ENCODE results near the gene EOLA1. TPM values are rescaled to one million over a fixed set of nuclear protein-coding genes. Genes with fewer than 3 reads are reported as not detected.

EOLA1 gene
- polyA plus RNA-seq, 1 donor (not counting 4 experiments of a cell fraction or from before 2014, with no cell fraction given), result 9.3 TPM

GRCh38 chrX:149516604-149517003 lies 24.2 kb upstream of the EOLA1 start:
- Histone ChIP-seq H3K9me3 (ENCODE audit: control insufficient read depth, low read depth, low read length) (no peaks in the 10 kb centered on the region), H4K20me1 (ENCODE audit: control insufficient read depth, extremely low read depth, insufficient read depth, low read length) (no peaks in the 10 kb centered on the region), H3K9me1 (ENCODE audit: control insufficient read depth, extremely low read depth, insufficient read depth, low read length) (no peaks in the 10 kb centered on the region), H3K27ac (ENCODE audit: control insufficient read depth, insufficient read depth, low read length) (no peak overlapping the region), H3K4me3 (ENCODE audit: control insufficient read depth in 2 of 3, extremely low read depth in 1 of 3, insufficient read depth in 2 of 3, low read depth in 1 of 3, low read length in 3 of 3) (no peak overlapping the region), H3K79me2 (ENCODE audit: control insufficient read depth, insufficient read depth, low read length) (no peaks in the 10 kb centered on the region), H2AFZ (ENCODE audit: control insufficient read depth, low read length) (no peak overlapping the region), H3K4me1 (ENCODE audit: control insufficient read depth, extremely low read depth, insufficient read depth, low read length) (peaks cover 9% of the 10 kb centered on the region), H3K4me2 (ENCODE audit: control insufficient read depth, extremely low read depth, insufficient read depth, low read depth, low read length) (no peak overlapping the region), H3K27me3 (ENCODE audit: control insufficient read depth, extremely low read depth, insufficient read depth, low read length) (no peaks in the 10 kb centered on the region), H3K36me3 (ENCODE audit: control insufficient read depth in 2 of 2, extremely low read depth in 1 of 2, insufficient read depth in 2 of 2, low read length in 2 of 2) (no peaks in the 10 kb centered on the region), H3K9ac (ENCODE audit: control insufficient read depth, extremely low read depth, insufficient read depth, low read length) (no peak overlapping the region)
- FAIRE-seq, result no peak
- TF ChIP-seq EZH2 (IDR thresholded peaks at IDR 0.05; ENCODE audit: low read length), result no peak
- no peak for TF ChIP-seq CTCF (optimal IDR thresholded peaks at IDR 0.05 in 1 of 3, IDR thresholded peaks at IDR 0.05 in 1 of 3, conservative IDR thresholded peaks at IDR 0.05 in 1 of 3; ENCODE audit: extremely low read depth in 1 of 3, insufficient read depth in 2 of 3, low read length in 3 of 3)
- no peak for DNase-seq (ENCODE audit: low read depth, low spot score)
- dilution Hi-C loops (cut with MboI; ENCODE audit: extremely low pct_ligation_motif_present, low sequenced_read_pairs), result no loop called here

- TF ChIP-seq EZH2 (IDR thresholded peaks at IDR 0.05; ENCODE audit: low read length), result no peak
- no peaks in the 10 kb centered on the region for H3K9me1 ChIP-seq (ENCODE audit: control insufficient read depth, extremely low read depth, insufficient read depth, low read length)
- H3K9me3 ChIP-seq (ENCODE audit: control insufficient read depth, low read depth, low read length), result no peaks in the 10 kb centered on the region
- no peak overlapping the region for H2AFZ ChIP-seq (ENCODE audit: control insufficient read depth, low read length)
- no peak overlapping the region for H3K4me2 ChIP-seq (ENCODE audit: control insufficient read depth, extremely low read depth, insufficient read depth, low read depth, low read length)
- no peak overlapping the region for H3K4me3 ChIP-seq (ENCODE audit: control insufficient read depth in 2 of 3, extremely low read depth in 1 of 3, insufficient read depth in 2 of 3, low read depth in 1 of 3, low read length in 3 of 3)
- dilution Hi-C loops (cut with MboI; ENCODE audit: extremely low pct_ligation_motif_present, low sequenced_read_pairs), result no loop called here
- DNase-seq (ENCODE audit: low read depth, low spot score) (no peak), FAIRE-seq (no peak)
- H3K27me3 ChIP-seq (ENCODE audit: control insufficient read depth, extremely low read depth, insufficient read depth, low read length), result no peaks in the 10 kb centered on the region
- H3K27ac ChIP-seq (ENCODE audit: control insufficient read depth, insufficient read depth, low read length), result no peak overlapping the region
- H3K4me1 ChIP-seq (ENCODE audit: control insufficient read depth, extremely low read depth, insufficient read depth, low read length), result peaks cover 3% of the 10 kb centered on the region
- no peaks in the 10 kb centered on the region for H3K79me2 ChIP-seq (ENCODE audit: control insufficient read depth, insufficient read depth, low read length)
- H3K9ac ChIP-seq (ENCODE audit: control insufficient read depth, extremely low read depth, insufficient read depth, low read length), result no peak overlapping the region
- no peaks in the 10 kb centered on the region for H3K36me3 ChIP-seq (ENCODE audit: control insufficient read depth in 2 of 2, extremely low read depth in 1 of 2, insufficient read depth in 2 of 2, low read length in 2 of 2)
- no peaks in the 10 kb centered on the region for H4K20me1 ChIP-seq (ENCODE audit: control insufficient read depth, extremely low read depth, insufficient read depth, low read length)
Measured at GRCh38 chrX:149517308-149517707, 23.5 kb upstream of the EOLA1 start.

GRCh38 chrX:149518236-149518635 lies 22.6 kb upstream of the EOLA1 start:
- no peak for FAIRE-seq

More at GRCh38 chrX:149518236-149518635, 22.6 kb upstream of the EOLA1 start:
- no peak for DNase-seq (ENCODE audit: low read depth, low spot score)
- TF ChIP-seq CTCF (optimal IDR thresholded peaks at IDR 0.05 in 1 of 3, IDR thresholded peaks at IDR 0.05 in 1 of 3, conservative IDR thresholded peaks at IDR 0.05 in 1 of 3; ENCODE audit: extremely low read depth in 1 of 3, insufficient read depth in 2 of 3, low read length in 3 of 3) (no peak), EZH2 (IDR thresholded peaks at IDR 0.05; ENCODE audit: low read length) (no peak)
- H3K27me3 ChIP-seq (ENCODE audit: control insufficient read depth, extremely low read depth, insufficient read depth, low read length), result no peaks in the 10 kb centered on the region
- no peak overlapping the region for H3K4me3 ChIP-seq (ENCODE audit: control insufficient read depth in 2 of 3, extremely low read depth in 1 of 3, insufficient read depth in 2 of 3, low read depth in 1 of 3, low read length in 3 of 3)
- no peaks in the 10 kb centered on the region for H3K79me2 ChIP-seq (ENCODE audit: control insufficient read depth, insufficient read depth, low read length)
- no peaks in the 10 kb centered on the region for H4K20me1 ChIP-seq (ENCODE audit: control insufficient read depth, extremely low read depth, insufficient read depth, low read length)
- no peaks in the 10 kb centered on the region for H3K4me1 ChIP-seq (ENCODE audit: control insufficient read depth, extremely low read depth, insufficient read depth, low read length)
- dilution Hi-C loops (cut with MboI; ENCODE audit: extremely low pct_ligation_motif_present, low sequenced_read_pairs), result no loop called here
- H3K9ac ChIP-seq (ENCODE audit: control insufficient read depth, extremely low read depth, insufficient read depth, low read length), result no peak overlapping the region
- no peak overlapping the region for H3K4me2 ChIP-seq (ENCODE audit: control insufficient read depth, extremely low read depth, insufficient read depth, low read depth, low read length)
- H3K9me3 ChIP-seq (ENCODE audit: control insufficient read depth, low read depth, low read length), result no peaks in the 10 kb centered on the region
- no peak overlapping the region for H2AFZ ChIP-seq (ENCODE audit: control insufficient read depth, low read length)
- H3K27ac ChIP-seq (ENCODE audit: control insufficient read depth, insufficient read depth, low read length), result no peak overlapping the region
- H3K36me3 ChIP-seq (ENCODE audit: control insufficient read depth in 2 of 2, extremely low read depth in 1 of 2, insufficient read depth in 2 of 2, low read length in 2 of 2), result no peaks in the 10 kb centered on the region
- no peaks in the 10 kb centered on the region for H3K9me1 ChIP-seq (ENCODE audit: control insufficient read depth, extremely low read depth, insufficient read depth, low read length)
